ENCODE measurements around the gene SCRN2.

SCRN2 gene

GRCh38 chr17:47857551-47858455 is 16.7 kb upstream of the SCRN2 start:
- DNase-seq (ENCODE audit: low read depth) = no peak
- TF ChIP-seq CTCF (IDR thresholded peaks at IDR 0.05; ENCODE audit: insufficient read depth, low read depth, low read length, missing control alignments) = no peak
- H3K4me3 ChIP-seq (ENCODE audit: low read depth, low read length) = no peak overlapping the region

DNA sequence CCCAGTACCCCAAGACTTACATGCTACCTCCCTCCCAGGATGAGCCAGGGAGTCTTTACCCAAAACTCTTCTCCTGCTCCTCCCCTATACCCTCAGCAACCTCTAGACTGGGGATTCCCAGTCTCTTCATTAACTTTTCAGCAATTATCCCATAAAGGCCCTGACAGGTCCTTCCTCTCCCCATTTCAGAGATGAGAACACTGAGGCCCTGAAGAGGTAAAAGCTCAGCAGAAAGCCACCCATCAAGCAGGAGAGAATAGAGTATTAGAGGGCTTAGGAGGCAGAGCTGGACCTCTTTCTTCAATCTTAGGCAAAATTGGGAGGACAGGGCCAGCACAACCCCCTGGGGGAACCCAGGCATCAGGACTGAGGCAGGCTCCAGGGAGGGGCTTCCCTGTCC is 15.8 kb upstream of the SCRN2 start:
- DNase-seq (ENCODE audit: low read depth) = no peak
- TF ChIP-seq CTCF (IDR thresholded peaks at IDR 0.05; ENCODE audit: insufficient read depth, low read depth, low read length, missing control alignments) = no peak
- H3K4me3 ChIP-seq (ENCODE audit: low read depth, low read length) = no peak overlapping the region

DNA sequence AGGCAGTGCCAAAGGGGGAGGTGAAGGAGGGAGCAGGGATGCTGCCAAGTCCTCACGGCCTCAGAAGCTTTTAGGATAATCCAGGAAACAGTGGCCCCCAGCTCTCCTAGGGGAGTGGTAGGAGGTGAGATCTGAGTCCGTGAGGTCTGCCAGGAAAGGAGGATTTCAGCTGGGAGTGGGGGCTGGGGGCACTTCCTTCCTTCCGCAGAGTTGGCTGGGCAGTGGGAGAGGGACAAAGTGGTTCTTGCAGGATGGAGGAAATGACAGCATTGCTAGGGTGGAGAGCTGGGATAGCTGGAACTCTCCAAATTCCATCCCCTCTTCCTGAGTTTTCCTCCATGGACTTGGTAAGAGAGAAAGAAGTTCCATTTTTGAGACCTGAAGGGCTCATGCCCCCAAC is 14.7 kb upstream of the SCRN2 start:
- TF ChIP-seq CTCF (IDR thresholded peaks at IDR 0.05; ENCODE audit: insufficient read depth, low read depth, low read length, missing control alignments) = no peak
- no peak overlapping the region for H3K4me3 ChIP-seq (ENCODE audit: low read depth, low read length)
- no peak for DNase-seq (ENCODE audit: low read depth)

- no peak for DNase-seq (ENCODE audit: low read depth)
- H3K4me3 ChIP-seq (ENCODE audit: low read depth, low read length) = no peak overlapping the region
- TF ChIP-seq CTCF (IDR thresholded peaks at IDR 0.05; ENCODE audit: insufficient read depth, low read depth, low read length, missing control alignments) = no peak
Observed at GRCh38 chr17:47853616-47854015, 12.5 kb upstream of the SCRN2 start.

- no peak for DNase-seq (ENCODE audit: low read depth)
- H3K4me3 ChIP-seq (ENCODE audit: low read depth, low read length) = no peak overlapping the region
- no peak for TF ChIP-seq CTCF (IDR thresholded peaks at IDR 0.05; ENCODE audit: insufficient read depth, low read depth, low read length, missing control alignments)
Observed at GRCh38 chr17:47852113-47852949, 11.3 kb upstream of the SCRN2 start.

GRCh38 chr17:47851764-47852112 is 10.7 kb upstream of the SCRN2 start:
- H3K4me3 ChIP-seq (ENCODE audit: low read depth, low read length) = no peak overlapping the region
- DNase-seq (ENCODE audit: low read depth) = no peak
- TF ChIP-seq CTCF (IDR thresholded peaks at IDR 0.05; ENCODE audit: insufficient read depth, low read depth, low read length, missing control alignments) = no peak

Data from GM12865 (cell line).